GM12873 (cell line): ENCODE data around the gene A2ML1.

Experiments used
- CTCF ChIP-seq: IDR thresholded peaks from 2 replicates; pipeline ENCODE4 v1.5.1; 2012; ENCODE audit warnings: low read depth, mild to moderate bottlenecking, moderate library complexity, low read length, control low read depth; ENCODE audit not compliant: insufficient read depth; ENCODE audit errors: missing control alignments

Gene A2ML1

GRCh38 chr12:8867786-8868185, 45.4 kb downstream of the A2ML1 start:
- no peak for TF ChIP-seq CTCF

GRCh38 chr12:8870586-8870985, 48.2 kb downstream of the A2ML1 start:
- no peak for TF ChIP-seq CTCF

GRCh38 chr12:8871068-8871467, 48.6 kb downstream of the A2ML1 start:
- TF ChIP-seq CTCF = no peak

GRCh38 chr12:8876887-8877286, 54.5 kb downstream of the A2ML1 start:
- no peak for TF ChIP-seq CTCF

- TF ChIP-seq CTCF = no peak
Observed at GRCh38 chr12:8886502-8887284, 64.3 kb downstream of the A2ML1 start.

- no peak for TF ChIP-seq CTCF
Observed at GRCh38 chr12:8887285-8887715, 64.9 kb downstream of the A2ML1 start.

- peak; percentile 77 for TF ChIP-seq CTCF
Observed at GRCh38 chr12:8890313-8891085, 68.1 kb downstream of the A2ML1 start.
